ENCODE results near the gene TMPRSS11B.
A peak's percentile ranks its signal among the peaks of the same experiment; 100 is the strongest.

TMPRSS11B gene

DNA sequence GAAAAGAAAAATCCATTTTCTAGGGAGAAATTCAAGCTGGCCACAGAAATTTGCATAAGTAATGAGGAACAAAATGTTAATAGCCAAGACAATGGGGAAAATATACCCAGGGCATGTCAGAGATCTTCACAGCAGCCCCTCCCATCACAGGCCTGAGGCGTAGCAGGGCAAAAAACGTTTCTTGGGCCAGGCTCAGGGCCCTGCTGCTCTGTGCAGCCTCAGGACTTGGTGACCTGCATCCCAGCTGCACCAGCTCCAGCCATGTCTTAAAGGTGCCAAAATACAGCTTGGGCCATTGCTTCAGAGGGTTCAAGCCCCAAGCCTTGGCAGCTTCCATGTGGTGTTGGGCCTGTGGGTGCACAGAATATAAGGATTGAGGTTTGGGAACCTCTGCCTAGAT, 32.1 kb upstream of the TMPRSS11B start:
- H3K9me3 ChIP-seq (replicated peaks in 1 of 2; ENCODE audit: control insufficient read depth in 2 of 2, insufficient read depth in 1 of 2, low read depth in 1 of 2, low read length in 2 of 2), result no peaks in the 10 kb centered on the region
- no peak overlapping the region for H2BK120ac ChIP-seq (ENCODE audit: low read depth, low read length)
- no peak for DNase-seq (ENCODE audit: low spot score)
- peak overlapping the region; percentile 8 for H3K14ac ChIP-seq (ENCODE audit: low read length)
- no peak overlapping the region for H2BK5ac ChIP-seq (ENCODE audit: low read length)
- H2AFZ ChIP-seq (ENCODE audit: low read length), result no peak overlapping the region
- H3K36me3 ChIP-seq (replicated peaks in 1 of 2; ENCODE audit: control insufficient read depth in 2 of 2, insufficient read depth in 2 of 2, low read length in 2 of 2), result no peaks in the 10 kb centered on the region
- H2AK5ac ChIP-seq (ENCODE audit: low read depth, low read length), result no peak overlapping the region
- H3K18ac ChIP-seq (ENCODE audit: low read length), result no peak overlapping the region
- no peak overlapping the region for H3K23ac ChIP-seq (ENCODE audit: low read depth, low read length, poor library complexity)
- no CpG with 5 or more reads among the region's 2 CpGs for WGBS, 2 donors (ENCODE audit: extremely low coverage in 2 of 2, insufficient read length in 2 of 2, insufficient replicate concordance in 1 of 2)
- no peak overlapping the region for H4K8ac ChIP-seq (ENCODE audit: low read depth, low read length)
- no peak overlapping the region for H3K27ac ChIP-seq (replicated peaks; ENCODE audit: low read length)
- H3K4me3 ChIP-seq (ENCODE audit: low read length in 2 of 2), result no peak overlapping the region
- H2BK15ac ChIP-seq (ENCODE audit: low read length), result no peak overlapping the region
- no peak overlapping the region for H3K4ac ChIP-seq (ENCODE audit: low read length)
- no peak overlapping the region for H3K4me2 ChIP-seq (ENCODE audit: insufficient read depth, low read length, poor library complexity, severe bottlenecking)
- H4K91ac ChIP-seq (ENCODE audit: low read depth, low read length, poor library complexity), result no peak overlapping the region
- H3K9ac ChIP-seq (ENCODE audit: low read depth, low read length, poor library complexity), result no peak overlapping the region
- H3K79me1 ChIP-seq (ENCODE audit: low read depth, low read length), result no peaks in the 10 kb centered on the region
- H2BK12ac ChIP-seq (ENCODE audit: low read length), result no peak overlapping the region
- peaks cover 0 to 5% of the 10 kb centered on the region in 2 donors for H3K4me1 ChIP-seq (ENCODE audit: control insufficient read depth in 2 of 2, insufficient read depth in 1 of 2, low read depth in 1 of 2, low read length in 2 of 2)
- no peaks in the 10 kb centered on the region for H3K27me3 ChIP-seq (ENCODE audit: control insufficient read depth in 3 of 3, insufficient read depth in 3 of 3, low read depth in 1 of 3, low read length in 3 of 3)

DNA sequence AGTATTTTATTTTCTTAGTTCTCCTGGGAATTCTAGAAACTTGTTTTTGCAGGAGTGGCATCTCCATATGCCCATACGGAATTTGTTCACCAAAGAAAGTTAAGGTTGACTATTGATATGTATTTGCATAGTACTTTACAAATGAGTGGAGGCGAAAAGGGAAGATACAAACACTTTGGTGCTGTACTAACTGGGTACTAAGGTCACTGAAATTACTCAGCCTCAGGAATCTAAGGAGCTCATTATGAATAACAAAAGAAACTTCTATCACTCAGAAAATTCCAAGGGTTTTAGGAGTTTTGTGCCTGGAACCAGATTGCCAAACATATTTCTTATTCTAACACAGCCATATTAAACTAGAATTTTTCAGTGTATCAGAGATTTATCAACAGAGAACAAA, 27.4 kb upstream of the TMPRSS11B start:
- Histone ChIP-seq H2BK12ac (ENCODE audit: low read length) (no peak overlapping the region), H3K36me3 (replicated peaks in 1 of 2; ENCODE audit: control insufficient read depth in 2 of 2, insufficient read depth in 2 of 2, low read length in 2 of 2) (no peaks in the 10 kb centered on the region), H3K4me1 (ENCODE audit: control insufficient read depth in 2 of 2, insufficient read depth in 1 of 2, low read depth in 1 of 2, low read length in 2 of 2) (peaks cover 2 to 10% of the 10 kb centered on the region in 2 donors), H3K14ac (ENCODE audit: low read length) (no peak overlapping the region), H3K27ac (replicated peaks; ENCODE audit: low read length) (no peak overlapping the region), H4K8ac (ENCODE audit: low read depth, low read length) (no peak overlapping the region), H3K23ac (ENCODE audit: low read depth, low read length, poor library complexity) (no peak overlapping the region), H3K4me3 (ENCODE audit: low read length in 2 of 2) (no peak overlapping the region), H3K9me3 (replicated peaks in 1 of 2; ENCODE audit: control insufficient read depth in 2 of 2, insufficient read depth in 1 of 2, low read depth in 1 of 2, low read length in 2 of 2) (peaks cover 0 to 3% of the 10 kb centered on the region in 2 donors), H3K9ac (ENCODE audit: low read depth, low read length, poor library complexity) (no peak overlapping the region), H3K4ac (ENCODE audit: low read length) (no peak overlapping the region), H2AFZ (ENCODE audit: low read length) (no peak overlapping the region), H2BK5ac (ENCODE audit: low read length) (no peak overlapping the region), H3K18ac (ENCODE audit: low read length) (no peak overlapping the region), H3K27me3 (ENCODE audit: control insufficient read depth in 3 of 3, insufficient read depth in 3 of 3, low read depth in 1 of 3, low read length in 3 of 3) (no peaks in the 10 kb centered on the region), H4K91ac (ENCODE audit: low read depth, low read length, poor library complexity) (no peak overlapping the region), H2BK120ac (ENCODE audit: low read depth, low read length) (no peak overlapping the region), H3K4me2 (ENCODE audit: insufficient read depth, low read length, poor library complexity, severe bottlenecking) (no peak overlapping the region), H2AK5ac (ENCODE audit: low read depth, low read length) (no peak overlapping the region), H2BK15ac (ENCODE audit: low read length) (no peak overlapping the region), H3K79me1 (ENCODE audit: low read depth, low read length) (no peaks in the 10 kb centered on the region)
- no CpG with 5 or more reads among the region's 2 CpGs for WGBS, 2 donors (ENCODE audit: extremely low coverage in 2 of 2, insufficient read length in 2 of 2, insufficient replicate concordance in 1 of 2)
- peak; percentile 5 for DNase-seq (ENCODE audit: low spot score)

DNA sequence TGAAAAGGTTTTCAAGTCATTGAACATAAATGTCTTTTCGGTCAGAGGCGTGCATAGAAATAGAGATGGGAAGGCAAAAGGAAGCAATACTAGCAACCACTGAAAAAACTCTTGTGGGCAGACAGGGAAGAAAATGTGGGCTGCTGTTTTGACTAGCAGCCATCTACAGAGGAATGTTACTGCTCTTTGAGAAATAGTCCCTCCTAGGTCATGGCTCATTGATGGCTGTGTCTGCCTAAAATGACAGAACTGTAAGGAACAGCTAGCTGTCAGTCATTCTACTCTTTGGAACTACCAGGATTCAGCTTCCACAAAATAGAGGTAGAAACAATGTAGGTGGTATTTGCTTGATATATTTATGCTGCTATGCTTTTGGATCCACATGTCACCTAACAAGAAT, 26.9 kb upstream of the TMPRSS11B start:
- Histone ChIP-seq H3K9ac (ENCODE audit: low read depth, low read length, poor library complexity) (no peak overlapping the region), H4K91ac (ENCODE audit: low read depth, low read length, poor library complexity) (no peak overlapping the region), H2AK5ac (ENCODE audit: low read depth, low read length) (no peak overlapping the region), H3K4me2 (ENCODE audit: insufficient read depth, low read length, poor library complexity, severe bottlenecking) (peak overlapping the region; percentile 18), H3K36me3 (replicated peaks in 1 of 2; ENCODE audit: control insufficient read depth in 2 of 2, insufficient read depth in 2 of 2, low read length in 2 of 2) (no peaks in the 10 kb centered on the region), H2BK120ac (ENCODE audit: low read depth, low read length) (no peak overlapping the region), H2AFZ (ENCODE audit: low read length) (no peak overlapping the region), H4K8ac (ENCODE audit: low read depth, low read length) (no peak overlapping the region), H3K79me1 (ENCODE audit: low read depth, low read length) (no peaks in the 10 kb centered on the region), H3K27me3 (ENCODE audit: control insufficient read depth in 3 of 3, insufficient read depth in 3 of 3, low read depth in 1 of 3, low read length in 3 of 3) (no peaks in the 10 kb centered on the region), H2BK5ac (ENCODE audit: low read length) (no peak overlapping the region), H3K14ac (ENCODE audit: low read length) (no peak overlapping the region), H3K18ac (ENCODE audit: low read length) (no peak overlapping the region), H2BK15ac (ENCODE audit: low read length) (no peak overlapping the region), H3K27ac (replicated peaks; ENCODE audit: low read length) (no peak overlapping the region), H3K4me3 (ENCODE audit: low read length in 2 of 2) (no peak overlapping the region), H3K23ac (ENCODE audit: low read depth, low read length, poor library complexity) (no peak overlapping the region), H3K9me3 (replicated peaks in 1 of 2; ENCODE audit: control insufficient read depth in 2 of 2, insufficient read depth in 1 of 2, low read depth in 1 of 2, low read length in 2 of 2) (peaks cover 0 to 3% of the 10 kb centered on the region in 2 donors), H2BK12ac (ENCODE audit: low read length) (no peak overlapping the region), H3K4me1 (ENCODE audit: control insufficient read depth in 2 of 2, insufficient read depth in 1 of 2, low read depth in 1 of 2, low read length in 2 of 2) (peaks cover 2 to 10% of the 10 kb centered on the region in 2 donors), H3K4ac (ENCODE audit: low read length) (no peak overlapping the region)
- no peak for DNase-seq (ENCODE audit: low spot score)
- no CpG with 5 or more reads among the region's 2 CpGs for WGBS, 2 donors (ENCODE audit: extremely low coverage in 2 of 2, insufficient read length in 2 of 2, insufficient replicate concordance in 1 of 2)

DNA sequence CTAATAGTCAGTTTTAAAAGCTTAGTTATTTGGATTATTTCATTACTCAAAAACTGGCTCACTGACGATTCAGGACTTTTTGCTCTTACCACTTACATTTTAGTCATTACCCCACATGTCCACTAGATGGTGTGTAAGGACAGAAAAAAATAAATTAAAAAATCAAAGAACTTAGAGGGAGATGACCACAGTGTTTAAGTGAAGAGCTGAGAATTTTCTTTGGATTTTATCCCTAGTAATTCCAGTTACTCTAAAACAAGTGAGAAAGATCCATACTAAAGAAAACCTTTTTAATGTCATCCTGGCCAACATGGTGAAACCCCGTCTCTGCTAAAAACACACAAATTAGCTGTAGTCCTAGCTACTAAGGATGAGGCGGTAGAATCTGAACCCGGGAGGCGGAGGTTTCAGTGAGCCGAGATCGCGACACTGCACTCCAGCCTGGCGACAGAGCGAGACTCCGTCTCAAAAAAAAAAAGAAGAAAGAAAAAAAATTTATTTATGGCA, 26.4 kb upstream of the TMPRSS11B start:
- Histone ChIP-seq H2BK120ac (ENCODE audit: low read depth, low read length) (no peak overlapping the region), H3K9ac (ENCODE audit: low read depth, low read length, poor library complexity) (no peak overlapping the region), H2AFZ (ENCODE audit: low read length) (no peak overlapping the region), H3K27ac (replicated peaks; ENCODE audit: low read length) (no peak overlapping the region), H4K8ac (ENCODE audit: low read depth, low read length) (no peak overlapping the region), H3K14ac (ENCODE audit: low read length) (no peak overlapping the region), H2BK12ac (ENCODE audit: low read length) (no peak overlapping the region), H3K23ac (ENCODE audit: low read depth, low read length, poor library complexity) (no peak overlapping the region), H3K18ac (ENCODE audit: low read length) (no peak overlapping the region), H3K36me3 (replicated peaks in 1 of 2; ENCODE audit: control insufficient read depth in 2 of 2, insufficient read depth in 2 of 2, low read length in 2 of 2) (no peaks in the 10 kb centered on the region), H3K4me3 (ENCODE audit: low read length in 2 of 2) (no peak overlapping the region), H2BK15ac (ENCODE audit: low read length) (no peak overlapping the region), H4K91ac (ENCODE audit: low read depth, low read length, poor library complexity) (no peak overlapping the region), H3K4ac (ENCODE audit: low read length) (no peak overlapping the region), H3K9me3 (replicated peaks in 1 of 2; ENCODE audit: control insufficient read depth in 2 of 2, insufficient read depth in 1 of 2, low read depth in 1 of 2, low read length in 2 of 2) (peaks cover 0 to 3% of the 10 kb centered on the region in 2 donors), H2BK5ac (ENCODE audit: low read length) (no peak overlapping the region), H2AK5ac (ENCODE audit: low read depth, low read length) (no peak overlapping the region), H3K79me1 (ENCODE audit: low read depth, low read length) (no peaks in the 10 kb centered on the region), H3K4me2 (ENCODE audit: insufficient read depth, low read length, poor library complexity, severe bottlenecking) (peak overlapping the region; percentile 18), H3K27me3 (ENCODE audit: control insufficient read depth in 3 of 3, insufficient read depth in 3 of 3, low read depth in 1 of 3, low read length in 3 of 3) (no peaks in the 10 kb centered on the region), H3K4me1 (ENCODE audit: control insufficient read depth in 2 of 2, insufficient read depth in 1 of 2, low read depth in 1 of 2, low read length in 2 of 2) (peaks cover 2 to 10% of the 10 kb centered on the region in 2 donors)
- no CpG with 5 or more reads among the region's 11 CpGs for WGBS, 2 donors (ENCODE audit: extremely low coverage in 2 of 2, insufficient read length in 2 of 2, insufficient replicate concordance in 1 of 2)
- peak; percentile 49 for DNase-seq (ENCODE audit: low spot score)

All from neuronal stem cell (in vitro differentiated cells).